Liver (tissue), 9 donors: ENCODE measurements around the gene NPNT. TPM values are rescaled to one million over a fixed set of nuclear protein-coding genes. Genes with fewer than 3 reads are reported as not detected.

ENCODE experiments used
- DNase-seq: peaks from one replicate; pipeline ENCODE4 v3.0.0-alpha.2; 2017; ENCODE audit warnings: low spot score
- H3K27ac ChIP-seq, 2 donors: one replicate each; pipeline ENCODE4 v1.7.0; 2013; ENCODE audit warnings: inconsistent platforms in 2 of 2, low read length in 2 of 2, control low read depth in 1 of 2, low read depth in 1 of 2, mild to moderate bottlenecking in 1 of 2
- H3K27me3 ChIP-seq, 4 donors: one replicate each; pipeline versions ENCODE4 v1.6.1 to v1.7.0; 2013; ENCODE audit warnings: low read length in 3 of 4, inconsistent platforms in 1 of 4, mild to moderate bottlenecking in 1 of 4, moderate library complexity in 1 of 4; ENCODE audit not compliant: control insufficient read depth in 4 of 4, insufficient read depth in 4 of 4
- H3K36me3 ChIP-seq, 4 donors: one replicate each; pipeline versions ENCODE4 v1.6.1 to v1.7.0; 2013; ENCODE audit warnings: low read length in 3 of 4, mild to moderate bottlenecking in 3 of 4, low read depth in 1 of 4, moderate library complexity in 1 of 4; ENCODE audit not compliant: control insufficient read depth in 4 of 4, insufficient read depth in 3 of 4
- H3K4me1 ChIP-seq, 4 donors: one replicate each; pipeline versions ENCODE4 v1.6.1 to v1.7.0; 2013; ENCODE audit warnings: low read length in 3 of 4, mild to moderate bottlenecking in 3 of 4, moderate library complexity in 1 of 4; ENCODE audit not compliant: control insufficient read depth in 4 of 4, insufficient read depth in 4 of 4
- H3K4me3 ChIP-seq, 3 donors: one replicate each; pipeline versions ENCODE4 v1.6.1 to v1.7.0; 2013; ENCODE audit warnings: low read length in 3 of 3, control low read depth in 1 of 3, low read depth in 1 of 3, mild to moderate bottlenecking in 1 of 3
- H3K9ac ChIP-seq, 2 donors: one replicate each; pipeline ENCODE4 v1.7.0; 2013; ENCODE audit warnings: low read length in 2 of 2, mild to moderate bottlenecking in 2 of 2, moderate library complexity in 2 of 2, control low read depth in 1 of 2, low read depth in 1 of 2
- H3K9me3 ChIP-seq, 4 donors: one replicate each; pipeline versions ENCODE4 v1.6.1 to v1.7.0; 2013; ENCODE audit warnings: low read length in 3 of 4; ENCODE audit not compliant: control insufficient read depth in 4 of 4
- CTCF ChIP-seq: fragments of 150-350 bp; IDR thresholded peaks from 2 replicates; pipeline ENCODE4 v1.5.1; 2017; ENCODE audit warnings: improper control_type of control experiment, low read depth, low read length; ENCODE audit not compliant: missing input control
- EGR1 ChIP-seq, 2 donors: IDR thresholded peaks; 2 replicates each; pipeline ENCODE4 v1.6.1; 2016 to 2018; ENCODE audit warnings: antibody characterized with exemption in 2 of 2, low read depth in 2 of 2
- GABPA ChIP-seq, 2 donors: IDR thresholded peaks in 1 of 2; conservative IDR thresholded peaks in 1 of 2; 2 replicates each; pipeline ENCODE4 v1.6.1; 2016; ENCODE audit warnings: antibody characterized with exemption in 2 of 2, mild to moderate bottlenecking in 1 of 2, moderate library complexity in 1 of 2
- HNF4G ChIP-seq: IDR thresholded peaks from 2 replicates; pipeline ENCODE4 v1.6.1; 2016; ENCODE audit warnings: antibody characterized with exemption
- JUND ChIP-seq, 2 donors: IDR thresholded peaks; 2 replicates each; pipeline ENCODE4 v1.6.1; 2016; ENCODE audit warnings: antibody characterized with exemption in 2 of 2
- MAX ChIP-seq: IDR thresholded peaks from 2 replicates; pipeline ENCODE4 v1.6.1; 2016; ENCODE audit warnings: antibody characterized with exemption
- NR2F2 ChIP-seq: IDR thresholded peaks from 2 replicates; pipeline ENCODE4 v1.6.1; 2016; ENCODE audit warnings: antibody characterized with exemption
- RAD21 ChIP-seq, 2 donors: IDR thresholded peaks; 2 replicates each; pipeline ENCODE4 v1.6.1; 2016; ENCODE audit warnings: antibody characterized with exemption in 2 of 2, mild to moderate bottlenecking in 2 of 2
- REST ChIP-seq: IDR thresholded peaks from 2 replicates; pipeline ENCODE4 v1.6.1; 2016; ENCODE audit warnings: antibody characterized with exemption, mild to moderate bottlenecking
- RXRA ChIP-seq, 2 donors: IDR thresholded peaks; 2 replicates each; pipeline ENCODE4 v1.6.1; 2017 to 2018; ENCODE audit warnings: antibody characterized with exemption in 2 of 2, mild to moderate bottlenecking in 1 of 2
- SP1 ChIP-seq: IDR thresholded peaks from 2 replicates; pipeline ENCODE4 v1.6.1; 2018; ENCODE audit warnings: antibody characterized with exemption, mild to moderate bottlenecking
- YY1 ChIP-seq: IDR thresholded peaks from 2 replicates; pipeline ENCODE4 v1.6.1; 2016; ENCODE audit warnings: antibody characterized with exemption, mild to moderate bottlenecking
- ZBTB33 ChIP-seq: IDR thresholded peaks from 2 replicates; pipeline ENCODE4 v1.6.1; 2016; ENCODE audit warnings: antibody characterized with exemption
- polyA plus RNA-seq, 2 donors: library from polyadenylated mRNA; stranded (reverse) in 1 of 2; unstranded in 1 of 2; fragments of 200-250 nt in 1 of 2; fragments of >200 nt in 1 of 2; fragmentation: Nextera tagmentation in 1 of 2; extraction: Ambion mirVana in 1 of 2; gene quantifications; one replicate each; pipeline versions ENCODE4 v1.2.1 to v1.2.3, GENCODE V29; 2013 to 2015
- total RNA-seq, 2 donors: library from RNA; depleted of rRNA; stranded (reverse); fragments of >200 nt; gene quantifications; one replicate each; pipeline ENCODE4 v1.2.3, GENCODE V29; 2014
- donor health status: healthy.
- donor health status: healthy.
- donor health status: healthy.
- donor health status: healthy.
- donor health status: healthy.

The NPNT gene
- total and polyA plus RNA-seq, 4 donors = 1.3 to 4.4 (median 2.0) TPM

GRCh38 chr4:106019771-106020170, 124.5 kb downstream of the NPNT start:
- Histone ChIP-seq H3K9me3 (peaks cover 0 to 6% (median under 1%) of the 10 kb centered on the region in 4 donors), H3K36me3 (no peaks in the 10 kb centered on the region), H3K4me3 (no peak overlapping the region), H3K27ac (no peak overlapping the region), H3K9ac (no peak overlapping the region), H3K4me1 (no peaks in the 10 kb centered on the region), H3K27me3 (no peaks in the 10 kb centered on the region)
- no peak for DNase-seq
- TF ChIP-seq JUND (IDR thresholded peaks at IDR 0.05) = no peak
- no peak for TF ChIP-seq EGR1 (IDR thresholded peaks at IDR 0.05; ENCODE audit: low read depth in 2 of 2)
- TF ChIP-seq RXRA (IDR thresholded peaks at IDR 0.05) = no peak
- TF ChIP-seq REST = no peak
- no peak for TF ChIP-seq CTCF
- no peak for TF ChIP-seq SP1
- no peak for TF ChIP-seq YY1
- no peak for TF ChIP-seq ZBTB33
- TF ChIP-seq HNF4G = no peak
- TF ChIP-seq MAX = no peak
- no peak for TF ChIP-seq NR2F2
- no peak for TF ChIP-seq GABPA (IDR thresholded peaks at IDR 0.05 in 1 of 2, conservative IDR thresholded peaks at IDR 0.05 in 1 of 2)
- no peak for TF ChIP-seq RAD21 (IDR thresholded peaks at IDR 0.05)

Other genes starting within 250 kb of the NPNT start
- 10 to 100 TPM in 1 of 2 donors, 1 to 10 TPM in 1; 9.4 to 15.8 TPM for gene INTS12, start 186.8 kb upstream of the NPNT start, total RNA-seq
- gene INTS12, start 186.8 kb upstream of the NPNT start, polyA plus RNA-seq = 10 to 100 TPM; 11.2 to 16.4 TPM
- 1 to 10 TPM; 7.1 to 8.7 TPM for gene GSTCD, start 186.7 kb upstream of the NPNT start, total RNA-seq
- 1 to 10 TPM; 1.2 to 1.5 TPM for gene GSTCD, start 186.7 kb upstream of the NPNT start, polyA plus RNA-seq